NCI-H82 (cell line): Measurements from ENCODE around the gene CCDC185.

Experiments
- DNase-seq: peaks from one replicate; lab custom pipeline; 2025; lab: John Stamatoyannopoulos, UW

Gene CCDC185

DNA sequence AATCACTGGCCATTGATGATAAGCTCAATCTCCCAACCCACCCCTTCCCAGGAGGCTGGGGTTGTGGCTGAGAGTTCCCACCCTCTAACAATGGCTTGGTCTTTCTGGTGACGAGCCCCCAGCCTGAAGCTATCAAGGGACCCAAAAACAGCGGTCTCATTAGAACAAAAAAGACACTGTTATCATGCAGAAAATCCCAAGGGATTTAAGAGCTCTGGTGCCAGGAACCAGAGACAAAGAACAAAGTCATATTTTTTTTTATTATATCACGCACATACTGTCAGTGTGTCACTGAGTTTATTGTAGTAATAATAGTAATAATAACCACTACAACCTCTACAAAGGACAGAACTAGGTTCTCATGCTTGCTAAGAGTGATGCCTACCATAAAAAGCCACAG lies 43.9 kb downstream of the CCDC185 start:
- DNase-seq, result no peak

DNA sequence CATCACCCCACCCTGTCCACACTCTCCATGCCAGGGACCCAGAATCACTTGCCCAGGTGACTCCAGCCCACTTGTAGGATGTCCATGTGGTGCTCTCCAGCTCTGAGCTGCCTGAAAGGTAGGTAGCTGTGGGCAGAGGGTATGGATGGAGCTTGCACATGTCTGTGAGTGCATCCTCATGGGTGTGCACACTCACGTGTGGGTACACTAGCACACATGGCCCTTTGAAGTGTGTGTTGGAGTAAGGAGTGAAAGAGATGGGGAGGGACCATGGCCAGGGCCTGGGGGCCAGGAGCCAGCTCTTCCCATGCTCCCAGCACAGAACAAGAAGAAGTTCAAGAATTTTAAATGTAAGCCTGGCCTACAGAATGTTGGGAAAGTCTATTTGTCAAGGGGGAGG lies 50.2 kb downstream of the CCDC185 start:
- no peak for DNase-seq

DNA sequence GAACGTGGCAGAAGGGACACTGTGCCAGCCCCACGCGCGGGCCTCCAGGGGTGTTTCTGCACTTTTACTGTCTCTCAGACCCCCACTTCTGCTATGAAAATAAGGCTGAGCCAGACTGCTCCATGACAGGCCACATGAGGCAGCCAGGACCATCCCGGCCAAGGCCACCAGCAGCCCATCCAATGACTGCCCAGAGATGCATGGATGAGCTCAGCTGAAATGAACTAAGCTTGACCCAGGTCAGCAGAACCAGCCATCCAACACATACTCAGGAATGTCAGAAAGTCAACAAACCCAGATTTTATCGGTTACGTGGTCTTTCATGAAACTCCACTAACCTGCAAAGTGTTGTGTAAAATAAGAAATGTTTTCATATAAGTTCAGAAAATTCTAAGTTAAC lies 51.2 kb downstream of the CCDC185 start:
- no peak for DNase-seq
